Mesenchymal stem cell (in vitro differentiated cells and primary cell): ENCODE results near the gene MMP23B.

Experiments used
- DNase-seq: peaks from one replicate; pipeline ENCODE4 v3.0.0-alpha.2; 2013
- H2AFZ ChIP-seq: one replicate; pipeline ENCODE4 v1.6.1; 2013; ENCODE audit warnings: low read depth, mild to moderate bottlenecking, control low read depth, inconsistent platforms, low read length, moderate library complexity
- H2AK5ac ChIP-seq: 2 replicates; pipeline ENCODE4 v1.6.1; 2013; ENCODE audit warnings: low read length, moderate library complexity, mild to moderate bottlenecking, inconsistent platforms; ENCODE audit not compliant: severe bottlenecking
- H2BK120ac ChIP-seq: one replicate; pipeline ENCODE4 v1.6.1; 2013; ENCODE audit warnings: low read depth, mild to moderate bottlenecking, inconsistent platforms, low read length, moderate library complexity
- H2BK12ac ChIP-seq, 2 experiments: one replicate each; pipeline ENCODE4 v1.6.1; 2013; ENCODE audit warnings: inconsistent platforms in 2 of 2, low read length in 2 of 2, mild to moderate bottlenecking in 2 of 2, moderate library complexity in 2 of 2, control low read depth in 1 of 2
- H2BK15ac ChIP-seq: one replicate; pipeline ENCODE4 v1.6.1; 2013; ENCODE audit warnings: mild to moderate bottlenecking, low read depth, inconsistent platforms; ENCODE audit not compliant: poor library complexity, severe bottlenecking
- H2BK5ac ChIP-seq: 2 replicates; pipeline ENCODE4 v1.6.1; 2013; ENCODE audit warnings: low read depth, mild to moderate bottlenecking, low read length, control low read depth, inconsistent platforms; ENCODE audit not compliant: poor library complexity, severe bottlenecking
- H3K14ac ChIP-seq, 2 experiments: one replicate each; pipeline ENCODE4 v1.6.1; 2013; ENCODE audit warnings: inconsistent platforms in 2 of 2, low read length in 2 of 2, control low read depth in 1 of 2, mild to moderate bottlenecking in 1 of 2, moderate library complexity in 1 of 2
- H3K18ac ChIP-seq, 2 experiments: one replicate each; pipeline ENCODE4 v1.6.1; 2013; ENCODE audit warnings: inconsistent platforms in 2 of 2, low read length in 2 of 2, control low read depth in 1 of 2, low read depth in 1 of 2, mild to moderate bottlenecking in 1 of 2
- H3K23ac ChIP-seq, 2 experiments: one replicate each; pipeline ENCODE4 v1.6.1; 2013; ENCODE audit warnings: inconsistent platforms in 2 of 2, low read length in 2 of 2, mild to moderate bottlenecking in 2 of 2, moderate library complexity in 2 of 2, control low read depth in 1 of 2
- H3K27ac ChIP-seq: 2 replicates; pipeline ENCODE4 v1.5.1; 2013; ENCODE audit warnings: mild to moderate bottlenecking, moderate library complexity, low read length, control low read depth, inconsistent platforms; ENCODE audit not compliant: poor library complexity, severe bottlenecking
- H3K27me3 ChIP-seq, 2 experiments: 2 replicates each; pipeline versions ENCODE4 v1.6.1 to v1.7.0; 2013; ENCODE audit warnings: low read length in 2 of 2, mild to moderate bottlenecking in 2 of 2, moderate library complexity in 2 of 2, control low read depth in 1 of 2, inconsistent platforms in 1 of 2; ENCODE audit not compliant: control insufficient read depth in 1 of 2, insufficient read depth in 1 of 2
- H3K36me3 ChIP-seq, 2 experiments: 2 replicates each; pipeline versions ENCODE4 v1.6.1 to v1.7.0; 2013; ENCODE audit warnings: low read length in 2 of 2, control low read depth in 1 of 2, inconsistent platforms in 1 of 2, low read depth in 1 of 2, mild to moderate bottlenecking in 1 of 2; ENCODE audit not compliant: insufficient read depth in 2 of 2, control insufficient read depth in 1 of 2
- H3K4ac ChIP-seq, 2 experiments: one replicate each; pipeline ENCODE4 v1.6.1; 2013; ENCODE audit warnings: inconsistent platforms in 2 of 2, low read length in 2 of 2, mild to moderate bottlenecking in 2 of 2, moderate library complexity in 2 of 2, control low read depth in 1 of 2, low read depth in 1 of 2
- H3K4me1 ChIP-seq: 2 replicates; pipeline ENCODE4 v1.6.1; 2013; ENCODE audit warnings: low read depth, low read length, control low read depth; ENCODE audit not compliant: control insufficient read depth, insufficient read depth
- H3K4me2 ChIP-seq: 2 replicates; pipeline ENCODE4 v1.6.1; 2013; ENCODE audit warnings: low read length, mild to moderate bottlenecking, inconsistent platforms; ENCODE audit not compliant: poor library complexity, severe bottlenecking
- H3K4me3 ChIP-seq, 2 experiments: 2 replicates each; pipeline versions ENCODE4 v1.5.1 to v1.7.0; 2013; ENCODE audit warnings: low read length in 2 of 2, mild to moderate bottlenecking in 2 of 2, control low read depth in 1 of 2, low read depth in 1 of 2; ENCODE audit not compliant: insufficient read depth in 1 of 2
- H3K79me1 ChIP-seq: replicated peaks from 2 replicates; pipeline ENCODE4 v1.6.1; 2013; ENCODE audit warnings: mild to moderate bottlenecking, control low read depth, low read length, inconsistent platforms; ENCODE audit not compliant: poor library complexity, severe bottlenecking
- H3K9ac ChIP-seq: 2 replicates; pipeline ENCODE4 v1.7.0; 2013; ENCODE audit warnings: mild to moderate bottlenecking, low read length, moderate library complexity
- H3K9me3 ChIP-seq: 2 replicates; pipeline ENCODE4 v1.7.0; 2013; ENCODE audit warnings: mild to moderate bottlenecking, low read length; ENCODE audit not compliant: control insufficient read depth
- H4K8ac ChIP-seq: one replicate; pipeline ENCODE4 v1.6.1; 2013; ENCODE audit warnings: inconsistent platforms, mild to moderate bottlenecking, low read length, moderate library complexity
- H4K91ac ChIP-seq: one replicate; pipeline ENCODE4 v1.6.1; 2013; ENCODE audit warnings: mild to moderate bottlenecking, low read length, inconsistent platforms
- WGBS: methylation state at CpG from one replicate; pipeline ENCODE4 v1.1.7; 2013; ENCODE audit warnings: mixed read lengths; 5-methylcytosine and 5-hydroxymethylcytosine counted together

The MMP23B gene

GRCh38 chr1:1597275-1597930 lies 34.6 kb upstream of the MMP23B start:
- Histone ChIP-seq H4K91ac (no peak overlapping the region), H2AFZ (no peak overlapping the region), H3K23ac (peak overlapping the region in 1 of 2 experiments; percentile 14), H3K36me3 (peaks cover 0 to 3% of the 10 kb centered on the region in 2 experiments), H4K8ac (no peak overlapping the region), H2BK5ac (no peak overlapping the region), H3K4me1 (peaks cover 36% of the 10 kb centered on the region), H3K14ac (no peak overlapping the region), H3K9me3 (no peaks in the 10 kb centered on the region), H3K79me1 (no peaks in the 10 kb centered on the region), H2AK5ac (no peak overlapping the region), H3K27me3 (peaks cover 63 to 64% of the 10 kb centered on the region in 2 experiments), H2BK15ac (no peak overlapping the region), H2BK120ac (no peak overlapping the region), H3K9ac (no peak overlapping the region), H3K4me2 (peak overlapping the region; percentile 42), H3K4ac (no peak overlapping the region), H3K4me3 (peak overlapping the region in 1 of 2 experiments; percentile 29), H3K27ac (no peak overlapping the region), H3K18ac (peak overlapping the region in 1 of 2 experiments; percentile 11), H2BK12ac (no peak overlapping the region)
- no peak for DNase-seq
- 38% methylated on average over 12 of the region's 16 CpGs for WGBS

DNA sequence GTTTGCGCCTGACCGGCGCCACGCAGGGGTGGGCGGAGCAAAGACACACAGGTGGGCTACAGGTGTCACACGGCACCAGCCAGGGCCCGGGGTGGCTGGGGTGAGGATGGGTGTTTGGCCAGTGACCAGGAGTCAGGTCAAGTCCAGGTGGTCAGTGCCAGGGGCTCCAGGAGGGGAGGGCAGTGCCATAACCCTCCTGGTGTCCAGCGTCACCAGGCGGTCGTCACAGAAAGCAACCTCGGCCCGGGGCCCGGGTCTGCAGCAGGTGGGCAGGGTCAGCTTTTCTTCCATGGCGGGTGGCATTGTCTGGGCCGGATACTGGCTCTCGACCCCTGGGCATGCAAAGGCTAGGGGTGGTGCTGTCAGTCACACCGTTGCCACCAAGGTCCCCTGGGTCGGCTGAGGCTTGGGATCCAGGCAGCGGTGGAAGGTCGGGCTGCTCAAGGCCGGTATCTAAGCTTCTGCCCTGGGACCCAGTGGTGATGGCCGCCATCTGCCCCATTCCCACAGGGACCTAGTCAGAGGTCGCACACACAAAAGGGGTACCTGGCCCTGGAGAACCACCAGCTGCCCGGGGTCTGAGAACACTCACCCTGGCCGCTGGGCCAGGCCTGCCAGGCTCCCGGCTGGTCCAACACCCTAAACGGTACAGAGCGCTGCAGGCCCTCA lies 33.8 kb upstream of the MMP23B start:
- peaks cover 0 to 3% of the 10 kb centered on the region in 2 experiments for H3K36me3 ChIP-seq
- 92% methylated on average over 26 of the region's 28 CpGs for WGBS
- no peak overlapping the region for H2AK5ac ChIP-seq

GRCh38 chr1:1598720-1599029 lies 33.3 kb upstream of the MMP23B start:
- peaks cover 73 to 74% of the 10 kb centered on the region in 2 experiments for H3K27me3 ChIP-seq
- peaks cover 0 to 3% of the 10 kb centered on the region in 2 experiments for H3K36me3 ChIP-seq
- DNase-seq = no peak
- no peak overlapping the region for H3K18ac ChIP-seq
- H3K23ac ChIP-seq = no peak overlapping the region
- H3K4me2 ChIP-seq = no peak overlapping the region
- H3K4me3 ChIP-seq = no peak overlapping the region
- no peaks in the 10 kb centered on the region for H3K79me1 ChIP-seq
- H3K9me3 ChIP-seq = no peaks in the 10 kb centered on the region
- no peak overlapping the region for H2AFZ ChIP-seq
- H3K27ac ChIP-seq = no peak overlapping the region
- no peak overlapping the region for H3K9ac ChIP-seq
- no peak overlapping the region for H4K91ac ChIP-seq
- no peak overlapping the region for H2AK5ac ChIP-seq
- H2BK120ac ChIP-seq = no peak overlapping the region
- no peak overlapping the region for H2BK12ac ChIP-seq
- no peak overlapping the region for H4K8ac ChIP-seq
- no peak overlapping the region for H2BK5ac ChIP-seq
- H3K14ac ChIP-seq = no peak overlapping the region
- no peak overlapping the region for H2BK15ac ChIP-seq
- H3K4ac ChIP-seq = no peak overlapping the region
- peaks cover 38% of the 10 kb centered on the region for H3K4me1 ChIP-seq
- WGBS = 89% methylated on average over 13 of the region's 13 CpGs

More for the DNA sequence above, 33.8 kb upstream of the MMP23B start:
- H3K27me3 ChIP-seq = peaks cover 69% of the 10 kb centered on the region in 2 experiments
- no peak overlapping the region for H2BK5ac ChIP-seq
- H3K9ac ChIP-seq = no peak overlapping the region
- H3K9me3 ChIP-seq = no peaks in the 10 kb centered on the region
- no peak overlapping the region for H3K27ac ChIP-seq
- H3K14ac ChIP-seq = no peak overlapping the region
- peaks cover 38% of the 10 kb centered on the region for H3K4me1 ChIP-seq
- no peak overlapping the region for H3K4me2 ChIP-seq
- H3K4ac ChIP-seq = no peak overlapping the region
- no peak overlapping the region for H4K91ac ChIP-seq
- no peak for DNase-seq
- H3K79me1 ChIP-seq = no peaks in the 10 kb centered on the region
- no peak overlapping the region for H2BK12ac ChIP-seq
- no peak overlapping the region for H2BK15ac ChIP-seq
- H2BK120ac ChIP-seq = no peak overlapping the region
- H3K23ac ChIP-seq = no peak overlapping the region
- H2AFZ ChIP-seq = no peak overlapping the region
- no peak overlapping the region for H4K8ac ChIP-seq
- no peak overlapping the region for H3K18ac ChIP-seq
- no peak overlapping the region for H3K4me3 ChIP-seq

DNA sequence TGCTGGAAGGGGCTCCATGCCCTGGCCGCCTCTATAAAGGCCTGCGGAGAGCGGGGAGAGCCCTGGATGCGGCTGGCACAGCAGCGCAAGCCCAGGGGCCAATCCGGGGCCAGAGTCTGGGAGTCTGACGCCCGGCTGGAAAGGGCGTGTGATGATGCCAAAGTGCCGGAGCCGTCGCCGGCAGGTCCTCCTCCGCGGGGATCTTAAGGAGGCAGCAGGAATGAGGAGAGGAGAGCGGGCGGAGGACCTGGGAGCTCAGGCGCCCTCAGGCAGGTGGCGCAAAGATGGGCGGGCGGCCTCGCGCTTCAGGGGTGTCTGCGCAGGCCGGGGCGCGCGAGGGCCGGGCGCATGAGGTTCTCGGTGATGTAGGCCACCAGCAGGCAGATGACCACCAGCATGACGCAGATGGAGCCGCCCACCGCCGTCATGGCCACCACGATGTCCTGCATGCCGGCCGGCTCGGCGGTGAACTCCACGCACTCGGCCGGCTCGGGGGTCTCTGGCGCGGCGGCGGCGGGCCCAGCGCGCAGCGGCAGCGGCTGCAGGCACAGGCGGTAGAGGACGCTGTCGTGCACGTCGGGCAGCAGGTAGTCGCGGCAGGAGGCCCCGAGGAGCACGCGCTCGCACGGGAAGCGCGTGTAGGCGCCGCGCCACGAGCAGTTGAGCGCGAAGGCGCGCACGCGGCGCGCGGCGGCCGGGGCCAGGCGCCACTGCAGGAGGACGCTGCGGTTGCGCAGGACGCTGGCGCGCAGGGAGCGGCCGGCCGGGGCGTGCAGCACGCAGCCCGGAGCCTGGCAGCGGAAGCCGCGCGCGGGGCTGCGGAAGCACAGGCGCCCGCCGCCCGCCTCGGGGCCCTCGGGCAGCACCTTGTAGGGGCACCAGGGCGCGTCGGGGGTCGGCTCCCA lies 32.7 kb upstream of the MMP23B start:
- no peak overlapping the region for H2AK5ac ChIP-seq
- no peak overlapping the region for H2BK120ac ChIP-seq
- peaks cover 77 to 80% of the 10 kb centered on the region in 2 experiments for H3K27me3 ChIP-seq
- peak overlapping the region in 1 of 2 experiments; percentile 47 for H2BK12ac ChIP-seq
- peaks cover 36% of the 10 kb centered on the region for H3K4me1 ChIP-seq
- H2AFZ ChIP-seq = peak overlapping the region; percentile 36
- peak overlapping the region; percentile 16 for H2BK15ac ChIP-seq
- no peaks in the 10 kb centered on the region for H3K9me3 ChIP-seq
- peak; percentile 40 for DNase-seq
- H3K27ac ChIP-seq = no peak overlapping the region
- no peak overlapping the region for H3K23ac ChIP-seq
- no peak overlapping the region for H4K91ac ChIP-seq
- peak overlapping the region; percentile 34 to 68 for H3K18ac ChIP-seq
- no peak overlapping the region for H3K4ac ChIP-seq
- peak overlapping the region; percentile 46 for H4K8ac ChIP-seq
- no peak overlapping the region for H3K14ac ChIP-seq
- H3K4me2 ChIP-seq = peak overlapping the region; percentile 76
- H3K4me3 ChIP-seq = peak overlapping the region; percentile 41 to 49
- 26% methylated on average over 57 of the region's 111 CpGs for WGBS
- no peak overlapping the region for H2BK5ac ChIP-seq
- no peak overlapping the region for H3K9ac ChIP-seq
- no peaks in the 10 kb centered on the region for H3K79me1 ChIP-seq
- peaks cover 0 to 3% of the 10 kb centered on the region in 2 experiments for H3K36me3 ChIP-seq
